GM23338 (cell line): ENCODE results near the gene OSER1. TPM values are rescaled to one million over a fixed set of nuclear protein-coding genes. Genes with fewer than 3 reads are reported as not detected.

Source experiments
- ATAC-seq: fragments of 200-7000 bp; cut with Tn5 transposase; 3 replicates; pipeline ENCODE4 v1.9.1; 2020
- DNase-seq: peaks from one replicate; pipeline ENCODE4 v3.0.0-alpha.2; 2015; ENCODE audit warnings: low spot score
- H2AFZ ChIP-seq: fragments of 200-600 bp; sonication (generic); 2 replicates; pipeline ENCODE4 v1.8.0; 2016; ENCODE audit warnings: antibody characterized with exemption, mild to moderate bottlenecking, moderate library complexity
- H3F3A ChIP-seq: fragments of 200-600 bp; sonication (generic); replicated peaks from 2 replicates; pipeline ENCODE4 v1.8.0; 2017; ENCODE audit warnings: antibody characterized with exemption, mixed run types, low read depth
- H3K27ac ChIP-seq: fragments of 200-600 bp; sonication (generic); 2 replicates; pipeline ENCODE4 v1.6.1; 2016; ENCODE audit warnings: low read depth
- H3K27me3 ChIP-seq: fragments of 200-600 bp; sonication (generic); 2 replicates; pipeline ENCODE4 v1.8.0; 2016; ENCODE audit warnings: mild to moderate bottlenecking, mixed run types, moderate library complexity; ENCODE audit not compliant: insufficient read depth
- H3K36me3 ChIP-seq: fragments of 200-600 bp; sonication (generic); 2 replicates; pipeline ENCODE4 v1.8.0; 2016; ENCODE audit warnings: mild to moderate bottlenecking; ENCODE audit not compliant: insufficient read depth
- H3K4me1 ChIP-seq: fragments of 200-600 bp; sonication (generic); 2 replicates; pipeline ENCODE4 v1.8.0; 2016; ENCODE audit warnings: mild to moderate bottlenecking, moderate library complexity; ENCODE audit not compliant: insufficient read depth
- H3K4me2 ChIP-seq: fragments of 200-600 bp; sonication (generic); 2 replicates; pipeline ENCODE4 v1.7.1; 2017; ENCODE audit warnings: mixed run types
- H3K4me3 ChIP-seq: fragments of 200-600 bp; sonication (generic); 2 replicates; pipeline ENCODE4 v1.6.1; 2016; ENCODE audit warnings: mixed run types
- H3K79me2 ChIP-seq: fragments of 200-600 bp; sonication (generic); replicated peaks from 2 replicates; pipeline ENCODE4 v1.8.0; 2017; ENCODE audit warnings: mild to moderate bottlenecking; ENCODE audit not compliant: insufficient read depth
- H3K9me2 ChIP-seq: fragments of 200-600 bp; sonication (generic); 2 replicates; pipeline ENCODE4 v1.8.0; 2017; ENCODE audit not compliant: insufficient read depth
- H4K20me1 ChIP-seq: fragments of 200-600 bp; sonication (generic); replicated peaks from 2 replicates; pipeline ENCODE4 v1.8.0; 2017; ENCODE audit warnings: mild to moderate bottlenecking; ENCODE audit not compliant: insufficient read depth
- H3K27ac Mint-ChIP-seq: 2 replicates; pipeline ENCODE4 v1.8.0; 2020; ENCODE audit warnings: inconsistent platforms, mild to moderate bottlenecking, moderate library complexity, mixed read lengths
- H3K27me3 Mint-ChIP-seq: 3 replicates; pipeline ENCODE4 v1.8.0; 2022; ENCODE audit warnings: low read depth, mild to moderate bottlenecking, moderate library complexity, mixed read lengths, inconsistent platforms; ENCODE audit not compliant: insufficient read depth, poor library complexity
- H3K36me3 Mint-ChIP-seq: 3 replicates; pipeline ENCODE4 v1.8.0; 2021; ENCODE audit warnings: low read depth, mild to moderate bottlenecking, inconsistent platforms, moderate library complexity, mixed read lengths
- H3K4me1 Mint-ChIP-seq: 3 replicates; pipeline ENCODE4 v1.8.0; 2020; ENCODE audit warnings: mild to moderate bottlenecking, inconsistent platforms, mixed read lengths
- H3K4me3 Mint-ChIP-seq: 3 replicates; pipeline ENCODE4 v1.8.0; 2021; ENCODE audit warnings: moderate library complexity, mild to moderate bottlenecking, inconsistent platforms, mixed read lengths
- H3K9me3 Mint-ChIP-seq: 3 replicates; pipeline ENCODE4 v1.8.0; 2020; ENCODE audit warnings: moderate library complexity, mild to moderate bottlenecking, inconsistent platforms, mixed read lengths
- CREB1 ChIP-seq: fragments of 250-450 bp; sonication (Bioruptor Pico); IDR thresholded peaks from 2 replicates; pipeline ENCODE4 v1.5.0; 2020; ENCODE audit warnings: low read depth, mild to moderate bottlenecking, moderate library complexity
- CTCF ChIP-seq, 2 experiments: fragments of 200-600 bp in 1 of 2; sonication (generic) in 1 of 2; conservative IDR thresholded peaks; 2 replicates each; pipeline versions ENCODE4 v1.5.1 to v1.6.1; 2016 to 2017; ENCODE audit warnings: antibody characterized with exemption in 2 of 2, low read depth in 2 of 2, mild to moderate bottlenecking in 2 of 2, moderate library complexity in 1 of 2
- ETS1 ChIP-seq: IDR thresholded peaks from 2 replicates; pipeline ENCODE4 v1.6.1; 2016; ENCODE audit warnings: antibody characterized with exemption
- EZH2 ChIP-seq: fragments of 200-600 bp; sonication (generic); IDR thresholded peaks from one replicate; pipeline ENCODE4 v1.8.0; 2017; ENCODE audit warnings: antibody characterized with exemption, mild to moderate bottlenecking, low read depth; ENCODE audit not compliant: unreplicated experiment
- JUNB ChIP-seq: IDR thresholded peaks from one replicate; pipeline ENCODE4 v1.6.1; 2016; ENCODE audit warnings: antibody characterized with exemption; ENCODE audit not compliant: unreplicated experiment
- POLR2AphosphoS5 ChIP-seq: IDR thresholded peaks from 2 replicates; pipeline ENCODE4 v1.6.1; 2016; ENCODE audit warnings: antibody characterized with exemption, low read depth
- REST ChIP-seq: IDR thresholded peaks from one replicate; pipeline ENCODE4 v1.6.1; 2018; ENCODE audit warnings: antibody characterized with exemption; ENCODE audit not compliant: unreplicated experiment
- STAT1 ChIP-seq: IDR thresholded peaks from one replicate; pipeline ENCODE4 v1.6.1; 2016; ENCODE audit warnings: antibody characterized with exemption; ENCODE audit not compliant: unreplicated experiment
- ZNF114 ChIP-seq: fragments of 250-450 bp; sonication (Bioruptor Pico); IDR thresholded peaks from 2 replicates; pipeline ENCODE4 v1.5.0; 2020; ENCODE audit warnings: mild to moderate bottlenecking, moderate library complexity
- ZNF331 ChIP-seq: fragments of 250-450 bp; sonication (Bioruptor Pico); IDR thresholded peaks from 2 replicates; pipeline ENCODE4 v1.5.0; 2020; ENCODE audit warnings: low read depth, mild to moderate bottlenecking, moderate library complexity
- polyA plus RNA-seq: library from polyadenylated mRNA; unstranded; fragments of >200 nt; fragmentation: Nextera tagmentation; extraction: Ambion mirVana; gene quantifications from 2 replicates; pipeline ENCODE4 v1.2.1, GENCODE V29; 2016
- total RNA-seq: library from RNA; depleted of rRNA; stranded (reverse); fragments of >200 nt; shearing (Covaris generic); gene quantifications from 2 replicates; pipeline ENCODE4 v1.2.3, GENCODE V29; 2014

Gene OSER1
- total and polyA plus RNA-seq, 2 experiments from 2014 or later, result 25.2 to 31.1 TPM

- TF ChIP-seq CTCF (conservative IDR thresholded peaks at IDR 0.05; ENCODE audit: low read depth in 2 of 2), result no peak
- TF ChIP-seq REST, result no peak
- TF ChIP-seq JUNB, result no peak
- no peak for TF ChIP-seq CREB1 (CRISPR knock-in tag)
- no peak for TF ChIP-seq ETS1
These were observed 35.4 kb upstream of the OSER1 start (continued) for GRCh38 chr20:44245977-44246376.

GRCh38 chr20:44241796-44242195, 31.2 kb upstream of the OSER1 start:
- no peaks in the 10 kb centered on the region for H3K79me2 ChIP-seq
- ATAC-seq, result no peak
- Mint-ChIP-seq H3K4me3 (no peak overlapping the region), H3K9me3 (peaks cover 3% of the 10 kb centered on the region; the same call in 2 of the 3 replicates), H3K4me1 (peaks cover 6% of the 10 kb centered on the region; the same call in 2 of the 3 replicates), H3K27ac (no peak overlapping the region), H3K27me3 (peaks cover 8% of the 10 kb centered on the region), H3K36me3 (no peaks in the 10 kb centered on the region; the same call in 2 of the 3 replicates)
- H3K27ac ChIP-seq, result no peak overlapping the region
- H3K9me2 ChIP-seq, result no peaks in the 10 kb centered on the region
- H3K27me3 ChIP-seq, result peaks cover 11% of the 10 kb centered on the region; the same call in 1 of the 2 replicates
- no peaks in the 10 kb centered on the region for H3K36me3 ChIP-seq
- H3K4me3 ChIP-seq, result no peak overlapping the region
- H3F3A ChIP-seq, result no peaks in the 10 kb centered on the region
- H3K4me2 ChIP-seq, result no peak overlapping the region
- no peaks in the 10 kb centered on the region for H4K20me1 ChIP-seq
- peaks cover 5% of the 10 kb centered on the region for H3K4me1 ChIP-seq
- H2AFZ ChIP-seq, result no peak overlapping the region
- DNase-seq, result no peak
- TF ChIP-seq CTCF (conservative IDR thresholded peaks at IDR 0.05; ENCODE audit: low read depth in 2 of 2) (no peak), JUNB (no peak), ZNF331 (no peak), EZH2 (no peak), REST (no peak), CREB1 (CRISPR knock-in tag) (no peak), POLR2AphosphoS5 (no peak), STAT1 (no peak), ZNF114 (CRISPR knock-in tag) (no peak)
